Cardiac fibroblast (primary cell): ENCODE measurements around the gene BANP.
A peak's percentile ranks its signal among the peaks of the same experiment; 100 is the strongest.
"Not testable (repeated sequence)": the region's sequence is repeated elsewhere in the genome, so short reads cannot be mapped to it uniquely, and the experiment has no call there.

Source experiments
- DNase-seq, 2 donors: peaks; one replicate each; pipeline versions ENCODE4 v3.0.0 to v3.0.0-alpha.2; 2010; ENCODE audit warnings: low read depth in 2 of 2
- H3K4me3 ChIP-seq, 2 donors: replicated peaks in 1 of 2; 1 replicate in 1 of 2; 2 replicates in 1 of 2; pipeline ENCODE4 v1.5.1; 2011; ENCODE audit warnings: low read depth in 2 of 2, low read length in 2 of 2, mild to moderate bottlenecking in 2 of 2, moderate library complexity in 1 of 2
- CTCF ChIP-seq: IDR thresholded peaks from one replicate; pipeline ENCODE4 v1.5.1; 2011; ENCODE audit warnings: low read depth, mild to moderate bottlenecking, low read length, inconsistent platforms

BANP gene

GRCh38 chr16:87976665-87977064, 25.4 kb downstream of the BANP start:
- no peak overlapping the region for H3K4me3 ChIP-seq
- peak in 1 of 2 donors; percentile 71 for DNase-seq
- TF ChIP-seq CTCF, result no peak

GRCh38 chr16:87978127-87978526, 26.9 kb downstream of the BANP start:
- no peak overlapping the region for H3K4me3 ChIP-seq
- no peak for DNase-seq
- no peak for TF ChIP-seq CTCF

GRCh38 chr16:87979352-87979751, 28.1 kb downstream of the BANP start:
- TF ChIP-seq CTCF, result no peak
- no peak for DNase-seq
- no peak overlapping the region for H3K4me3 ChIP-seq

GRCh38 chr16:87979911-87980630, 28.8 kb downstream of the BANP start:
- H3K4me3 ChIP-seq, DNase-seq: not testable (repeated sequence)

- not testable (repeated sequence) for H3K4me3 ChIP-seq, DNase-seq
Observed at GRCh38 chr16:87981376-87981775, 30.1 kb downstream of the BANP start.

- no peak for TF ChIP-seq CTCF
- DNase-seq, result no peak
- H3K4me3 ChIP-seq, result no peak overlapping the region
Observed at GRCh38 chr16:87982581-87983041, 31.4 kb downstream of the BANP start.

- DNase-seq, result peak in 1 of 2 donors; percentile 7
- H3K4me3 ChIP-seq, result not testable (repeated sequence)
- peak; percentile 52 for TF ChIP-seq CTCF
Observed at GRCh38 chr16:87983072-87983736, 32.0 kb downstream of the BANP start.

GRCh38 chr16:87983737-87984097, 32.5 kb downstream of the BANP start:
- DNase-seq, result peak; percentile 20 to 51
- not testable (repeated sequence) for H3K4me3 ChIP-seq

- H3K4me3 ChIP-seq, DNase-seq: not testable (repeated sequence)
Observed at GRCh38 chr16:87984180-87984579, 32.9 kb downstream of the BANP start.
